ENCODE results near the gene NEUROD2.

- TF ChIP-seq EZH2 (optimal IDR thresholded peaks at IDR 0.05; ENCODE audit: low read depth, low read length) (no peak), CTCF (IDR thresholded peaks at IDR 0.05; ENCODE audit: low read length) (no peak)
These were observed 51.3 kb downstream of the NEUROD2 start for GRCh38 chr17:39556423-39556822.

Measured in MM.1S (cell line).